SU-DHL-6 (cell line): Measurements from ENCODE around the gene CYTH4.

Source experiments
- CTCF ChIP-seq: fragments of 200-600 bp; sonication (generic); IDR thresholded peaks from one replicate; pipeline ENCODE4 v1.5.1; 2017; ENCODE audit warnings: antibody characterized with exemption, mild to moderate bottlenecking, low read length, moderate library complexity; ENCODE audit not compliant: insufficient read depth, poor library complexity, severe bottlenecking
- EZH2phosphoT487 ChIP-seq: fragments of 200-600 bp; sonication (generic), shearing (Covaris generic); conservative IDR thresholded peaks from 2 replicates; pipeline ENCODE4 v1.6.1; 2018; ENCODE audit warnings: mild to moderate bottlenecking, antibody characterized with exemption, low read length, moderate library complexity, mixed read lengths

GRCh38 chr22:37335806-37336199 is 53.5 kb downstream of the CYTH4 start:
- TF ChIP-seq CTCF: no peak
- no peak for TF ChIP-seq EZH2phosphoT487
